Measurements from ENCODE around the gene PPP1CC.
"Not testable (repeated sequence)": the region's sequence is repeated elsewhere in the genome, so short reads cannot be mapped to it uniquely, and the experiment has no call there.

The PPP1CC gene

DNA sequence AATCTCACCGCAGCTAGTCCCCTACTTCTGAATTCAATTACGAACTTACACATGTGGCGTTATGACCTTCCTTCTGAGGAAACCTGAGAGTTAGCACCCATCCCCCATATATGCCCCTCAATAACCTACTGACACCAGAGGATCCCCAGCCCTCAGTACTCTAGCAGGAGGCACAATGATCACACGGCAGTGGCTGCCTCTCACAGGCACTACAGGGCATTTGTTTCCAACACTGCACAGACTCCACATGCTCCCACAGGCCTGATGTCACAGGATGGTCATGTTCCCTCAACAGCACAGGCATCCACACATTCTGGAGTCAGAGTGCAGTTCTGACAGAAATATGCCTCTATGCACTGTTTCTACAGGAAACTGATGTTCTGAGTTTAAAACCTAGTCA is 17.4 kb downstream of the PPP1CC start:
- no peak overlapping the region for H3K4me3 ChIP-seq (ENCODE audit: low read depth, low read length)
- TF ChIP-seq, protein P1, sequence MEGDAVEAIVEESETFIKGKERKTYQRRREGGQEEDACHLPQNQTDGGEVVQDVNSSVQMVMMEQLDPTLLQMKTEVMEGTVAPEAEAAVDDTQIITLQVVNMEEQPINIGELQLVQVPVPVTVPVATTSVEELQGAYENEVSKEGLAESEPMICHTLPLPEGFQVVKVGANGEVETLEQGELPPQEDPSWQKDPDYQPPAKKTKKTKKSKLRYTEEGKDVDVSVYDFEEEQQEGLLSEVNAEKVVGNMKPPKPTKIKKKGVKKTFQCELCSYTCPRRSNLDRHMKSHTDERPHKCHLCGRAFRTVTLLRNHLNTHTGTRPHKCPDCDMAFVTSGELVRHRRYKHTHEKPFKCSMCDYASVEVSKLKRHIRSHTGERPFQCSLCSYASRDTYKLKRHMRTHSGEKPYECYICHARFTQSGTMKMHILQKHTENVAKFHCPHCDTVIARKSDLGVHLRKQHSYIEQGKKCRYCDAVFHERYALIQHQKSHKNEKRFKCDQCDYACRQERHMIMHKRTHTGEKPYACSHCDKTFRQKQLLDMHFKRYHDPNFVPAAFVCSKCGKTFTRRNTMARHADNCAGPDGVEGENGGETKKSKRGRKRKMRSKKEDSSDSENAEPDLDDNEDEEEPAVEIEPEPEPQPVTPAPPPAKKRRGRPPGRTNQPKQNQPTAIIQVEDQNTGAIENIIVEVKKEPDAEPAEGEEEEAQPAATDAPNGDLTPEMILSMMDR (IDR thresholded peaks at IDR 0.05; ENCODE audit: low read depth, low read length): no peak

GRCh38 chr12:110722892-110723291 is 19.8 kb downstream of the PPP1CC start:
- H3K4me3 ChIP-seq (ENCODE audit: low read depth, low read length): not testable (repeated sequence)

- H3K4me3 ChIP-seq (ENCODE audit: low read depth, low read length): no peak overlapping the region
- TF ChIP-seq, protein P1 (IDR thresholded peaks at IDR 0.05; ENCODE audit: low read depth, low read length): no peak
Observed at GRCh38 chr12:110721570-110721969, 21.1 kb downstream of the PPP1CC start.

DNA sequence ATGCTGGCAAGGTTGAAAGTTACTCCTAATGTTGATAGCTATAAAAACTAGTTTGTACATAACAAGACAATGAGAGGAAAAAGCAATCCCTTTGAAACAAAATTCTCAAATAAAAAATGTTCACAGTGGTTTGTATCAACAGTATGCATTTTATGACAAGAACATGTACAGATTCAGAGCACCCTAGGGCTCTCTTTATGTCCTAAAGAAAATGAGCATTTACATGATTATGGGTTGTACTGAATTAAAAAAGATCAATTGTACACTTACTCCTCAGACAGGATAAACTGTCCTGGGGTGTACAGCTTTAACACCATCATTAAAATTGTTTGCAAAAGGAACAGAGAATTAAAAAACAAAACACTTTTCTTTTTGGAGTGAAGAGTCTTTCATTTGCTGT is 22.2 kb downstream of the PPP1CC start:
- no peak overlapping the region for H3K4me3 ChIP-seq (ENCODE audit: low read depth, low read length)
- TF ChIP-seq, protein P1 (IDR thresholded peaks at IDR 0.05; ENCODE audit: low read depth, low read length): no peak

- TF ChIP-seq, protein P1 (IDR thresholded peaks at IDR 0.05; ENCODE audit: low read depth, low read length): no peak
- H3K4me3 ChIP-seq (ENCODE audit: low read depth, low read length): no peak overlapping the region
Observed at GRCh38 chr12:110718222-110718908, 24.3 kb downstream of the PPP1CC start.

GRCh38 chr12:110717037-110717436 is 25.7 kb downstream of the PPP1CC start:
- H3K4me3 ChIP-seq (ENCODE audit: low read depth, low read length): no peak overlapping the region
- TF ChIP-seq, protein P1 (IDR thresholded peaks at IDR 0.05; ENCODE audit: low read depth, low read length): no peak

DNA sequence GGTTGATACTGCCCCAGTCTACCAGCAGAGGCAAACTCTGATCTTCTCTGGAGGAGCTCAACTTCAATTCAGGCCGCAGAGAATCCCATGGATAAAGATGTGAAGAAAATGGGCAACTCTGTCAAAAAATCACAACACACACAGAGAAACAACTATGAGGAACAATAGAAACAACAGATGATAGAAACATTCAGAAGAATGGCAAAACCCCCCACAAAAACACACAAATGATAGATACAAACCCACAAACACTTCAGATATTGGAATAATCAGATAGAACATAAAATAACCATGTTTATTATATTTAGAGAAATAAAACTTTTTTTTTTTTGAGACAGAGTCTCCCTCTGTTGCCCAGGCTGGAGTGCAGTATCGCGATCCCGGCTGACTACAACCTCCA is 33.8 kb downstream of the PPP1CC start:
- no peak overlapping the region for H3K4me3 ChIP-seq (ENCODE audit: low read depth, low read length)
- TF ChIP-seq, protein P1 (IDR thresholded peaks at IDR 0.05; ENCODE audit: low read depth, low read length): no peak

DNA sequence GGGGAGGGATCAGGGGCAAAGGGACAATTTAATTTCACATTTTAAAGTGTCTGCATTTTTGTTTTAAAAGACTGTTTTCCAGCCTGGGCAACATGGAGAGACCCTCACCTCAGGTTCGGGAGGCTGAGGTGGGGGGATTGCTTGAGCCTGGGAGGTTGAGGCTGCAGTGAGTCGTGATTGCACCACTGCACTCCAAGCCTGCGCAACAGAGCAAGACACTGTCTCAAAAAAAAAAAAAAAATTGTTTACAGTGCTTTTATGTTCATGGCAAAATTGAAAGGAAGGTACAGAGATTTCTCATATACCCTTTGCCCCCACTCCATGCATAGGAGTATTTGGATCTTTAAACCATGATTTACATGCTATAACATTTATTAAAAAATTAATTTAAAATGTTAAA is 37.4 kb downstream of the PPP1CC start:
- TF ChIP-seq, protein P1 (IDR thresholded peaks at IDR 0.05; ENCODE audit: low read depth, low read length): no peak

More for the DNA sequence above, 37.4 kb downstream of the PPP1CC start:
- no peak overlapping the region for H3K4me3 ChIP-seq (ENCODE audit: low read depth, low read length)

Data from WI38 (cell line).